Neural progenitor cell (in vitro differentiated cells): ENCODE data around the gene MORN1. TPM values are rescaled to one million over a fixed set of nuclear protein-coding genes. Genes with fewer than 3 reads are reported as not detected.

ENCODE experiments used
- DNase-seq: peaks from one replicate; pipeline ENCODE4 v3.0.0-alpha.2; 2016; ENCODE audit warnings: low spot score
- H2AFZ ChIP-seq: fragments of 200-600 bp; sonication (generic); replicated peaks from 2 replicates; pipeline ENCODE4 v1.6.1; 2016; ENCODE audit warnings: antibody characterized with exemption
- H3F3A ChIP-seq: fragments of 200-600 bp; sonication (generic); 2 replicates; pipeline ENCODE4 v1.6.1; 2016; ENCODE audit warnings: antibody characterized with exemption, low read depth
- H3K27ac ChIP-seq: fragments of 200-600 bp; sonication (generic); 2 replicates; pipeline ENCODE4 v1.5.1; 2016; ENCODE audit warnings: mild to moderate bottlenecking
- H3K27me3 ChIP-seq: fragments of 200-600 bp; sonication (generic); 2 replicates; pipeline ENCODE4 v1.6.1; 2016; ENCODE audit warnings: mild to moderate bottlenecking, moderate library complexity
- H3K36me3 ChIP-seq: fragments of 200-600 bp; sonication (generic); 2 replicates; pipeline ENCODE4 v1.5.1; 2016
- H3K4me1 ChIP-seq: fragments of 200-600 bp; sonication (generic); 2 replicates; pipeline ENCODE4 v1.6.1; 2016; ENCODE audit warnings: mixed run types
- H3K4me2 ChIP-seq: fragments of 200-600 bp; sonication (generic); 2 replicates; pipeline ENCODE4 v1.6.1; 2016
- H3K4me3 ChIP-seq: fragments of 200-600 bp; sonication (generic); 2 replicates; pipeline ENCODE4 v1.5.1; 2016
- H3K79me2 ChIP-seq: fragments of 200-600 bp; sonication (generic); 2 replicates; pipeline ENCODE4 v1.6.1; 2016; ENCODE audit warnings: low read depth
- H3K9ac ChIP-seq: fragments of 200-600 bp; sonication (generic); 2 replicates; pipeline ENCODE4 v1.6.1; 2016
- H3K9me3 ChIP-seq: fragments of 200-600 bp; sonication (generic); 2 replicates; pipeline ENCODE4 v1.5.1; 2016; ENCODE audit warnings: low read depth
- H4K20me1 ChIP-seq: fragments of 200-600 bp; sonication (generic); 2 replicates; pipeline ENCODE4 v1.6.1; 2016; ENCODE audit warnings: low read depth
- H3K27ac Mint-ChIP-seq: 3 replicates; pipeline ENCODE4 v1.8.0; 2021; ENCODE audit warnings: mixed read lengths
- H3K27me3 Mint-ChIP-seq: 2 replicates; pipeline ENCODE4 v1.8.0; 2022; ENCODE audit warnings: low read depth, mild to moderate bottlenecking, inconsistent platforms, moderate library complexity, mixed read lengths; ENCODE audit not compliant: insufficient read depth
- H3K36me3 Mint-ChIP-seq: 3 replicates; pipeline ENCODE4 v1.8.0; 2021; ENCODE audit warnings: mixed read lengths
- H3K4me1 Mint-ChIP-seq: 3 replicates; pipeline ENCODE4 v1.8.0; 2021; ENCODE audit warnings: mixed read lengths
- H3K4me3 Mint-ChIP-seq: 3 replicates; pipeline ENCODE4 v1.8.0; 2021; ENCODE audit warnings: mild to moderate bottlenecking, moderate library complexity, mixed read lengths
- H3K9me3 Mint-ChIP-seq: 3 replicates; pipeline ENCODE4 v1.8.0; 2020; ENCODE audit warnings: mixed read lengths
- EZH2 ChIP-seq: fragments of 200-600 bp; sonication (generic); IDR thresholded peaks from 2 replicates; pipeline ENCODE4 v1.6.1; 2017; ENCODE audit warnings: antibody characterized with exemption, mild to moderate bottlenecking, moderate library complexity
- EZH2phosphoT487 ChIP-seq: fragments of 200-600 bp; sonication (generic); IDR thresholded peaks from 2 replicates; pipeline ENCODE4 v1.6.1; 2017; ENCODE audit warnings: antibody characterized with exemption
- total RNA-seq: library from RNA; depleted of rRNA; stranded (reverse); fragments of >200 nt; gene quantifications from 2 replicates; pipeline ENCODE4 v1.2.3, GENCODE V29; 2015; ENCODE audit warnings: low replicate concordance
- TF ChIP-seq, protein P1 (sequence below): fragments of 200-600 bp; sonication (generic); IDR thresholded peaks from 2 replicates; pipeline ENCODE4 v1.5.1; 2017; ENCODE audit warnings: antibody characterized with exemption, mild to moderate bottlenecking

MORN1 gene
- total RNA-seq, 1 donor from 2014 or later: 7.0 TPM

DNA sequence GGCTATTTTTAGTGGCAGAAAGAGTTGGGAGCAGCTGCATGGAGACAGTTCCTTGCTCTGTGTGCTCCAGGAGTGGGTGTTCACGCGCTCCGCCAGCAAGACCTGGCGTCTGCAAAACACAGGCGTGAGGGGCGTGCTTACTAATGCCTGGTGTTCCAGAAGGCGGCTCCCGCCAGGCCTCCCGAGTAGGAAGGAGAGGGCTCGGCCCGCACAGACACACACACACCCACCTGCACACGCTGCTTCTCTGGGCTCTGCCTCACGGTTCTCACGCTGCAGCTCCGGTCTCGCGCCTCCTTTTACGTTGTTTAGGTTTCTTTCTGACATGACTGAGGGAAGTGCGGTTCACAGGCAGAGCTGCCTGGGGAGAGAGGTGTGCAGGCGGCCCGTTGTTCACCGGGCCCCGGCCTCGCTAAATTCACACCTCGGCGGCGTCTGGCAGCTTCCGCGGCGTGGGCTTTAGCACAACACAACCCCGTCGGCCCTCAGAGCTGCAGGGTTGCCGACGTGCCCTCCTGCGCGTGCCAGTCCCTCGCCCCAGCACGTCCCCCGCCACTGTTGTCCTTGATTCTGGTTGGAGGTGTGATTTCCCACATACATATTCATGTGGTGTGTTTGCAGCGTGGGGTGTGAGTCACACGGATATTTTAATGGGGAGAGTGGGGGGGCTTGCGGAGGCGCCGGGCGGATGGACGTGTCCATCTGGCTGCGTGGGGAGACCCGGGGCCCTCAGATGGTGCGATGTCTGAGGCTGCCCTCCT is 86.3 kb downstream of the MORN1 start:
- no peak overlapping the region for H3K27ac ChIP-seq
- peaks cover 3% of the 10 kb centered on the region for H3K4me1 ChIP-seq
- Mint-ChIP-seq H3K4me3 (no peak overlapping the region), H3K27me3 (no peaks in the 10 kb centered on the region), H3K4me1 (peaks cover 7% of the 10 kb centered on the region), H3K9me3 (no peaks in the 10 kb centered on the region), H3K36me3 (peaks cover 12% of the 10 kb centered on the region), H3K27ac (no peak overlapping the region)
- H3F3A ChIP-seq: peaks cover 11% of the 10 kb centered on the region
- peaks cover 42% of the 10 kb centered on the region for H4K20me1 ChIP-seq
- no peak overlapping the region for H3K4me3 ChIP-seq
- H3K9me3 ChIP-seq: no peaks in the 10 kb centered on the region
- no peak overlapping the region for H3K9ac ChIP-seq
- H3K79me2 ChIP-seq: peaks cover 15% of the 10 kb centered on the region
- no peaks in the 10 kb centered on the region for H3K36me3 ChIP-seq
- TF ChIP-seq EZH2 (no peak), EZH2phosphoT487 (no peak)
- TF ChIP-seq, protein P1, sequence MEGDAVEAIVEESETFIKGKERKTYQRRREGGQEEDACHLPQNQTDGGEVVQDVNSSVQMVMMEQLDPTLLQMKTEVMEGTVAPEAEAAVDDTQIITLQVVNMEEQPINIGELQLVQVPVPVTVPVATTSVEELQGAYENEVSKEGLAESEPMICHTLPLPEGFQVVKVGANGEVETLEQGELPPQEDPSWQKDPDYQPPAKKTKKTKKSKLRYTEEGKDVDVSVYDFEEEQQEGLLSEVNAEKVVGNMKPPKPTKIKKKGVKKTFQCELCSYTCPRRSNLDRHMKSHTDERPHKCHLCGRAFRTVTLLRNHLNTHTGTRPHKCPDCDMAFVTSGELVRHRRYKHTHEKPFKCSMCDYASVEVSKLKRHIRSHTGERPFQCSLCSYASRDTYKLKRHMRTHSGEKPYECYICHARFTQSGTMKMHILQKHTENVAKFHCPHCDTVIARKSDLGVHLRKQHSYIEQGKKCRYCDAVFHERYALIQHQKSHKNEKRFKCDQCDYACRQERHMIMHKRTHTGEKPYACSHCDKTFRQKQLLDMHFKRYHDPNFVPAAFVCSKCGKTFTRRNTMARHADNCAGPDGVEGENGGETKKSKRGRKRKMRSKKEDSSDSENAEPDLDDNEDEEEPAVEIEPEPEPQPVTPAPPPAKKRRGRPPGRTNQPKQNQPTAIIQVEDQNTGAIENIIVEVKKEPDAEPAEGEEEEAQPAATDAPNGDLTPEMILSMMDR: no peak
- H3K4me2 ChIP-seq: no peak overlapping the region
- no peak overlapping the region for H2AFZ ChIP-seq
- H3K27me3 ChIP-seq: no peaks in the 10 kb centered on the region
- no peak for DNase-seq

DNA sequence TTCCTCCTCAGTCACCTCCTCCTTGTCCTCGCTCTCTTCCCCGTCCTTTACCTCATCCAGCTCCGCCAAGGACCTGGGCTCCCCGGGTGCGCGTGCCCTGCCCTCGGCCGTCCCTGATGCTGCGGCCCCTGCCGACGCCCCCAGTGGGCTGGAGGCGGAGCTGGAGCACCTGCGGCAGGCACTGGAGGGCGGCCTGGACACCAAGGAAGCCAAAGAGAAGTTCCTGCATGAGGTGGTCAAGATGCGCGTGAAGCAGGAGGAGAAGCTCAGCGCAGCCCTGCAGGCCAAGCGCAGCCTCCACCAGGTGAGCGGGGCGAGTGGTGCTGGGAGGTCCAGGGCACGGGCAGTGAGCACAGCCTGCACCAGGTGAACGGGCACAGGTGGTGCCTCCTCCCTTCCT is 87.1 kb downstream of the MORN1 start:
- no peak overlapping the region for H3K4me3 ChIP-seq
- H2AFZ ChIP-seq: no peak overlapping the region
- peaks cover 47% of the 10 kb centered on the region for H4K20me1 ChIP-seq
- H3K9me3 Mint-ChIP-seq: no peaks in the 10 kb centered on the region
- no peaks in the 10 kb centered on the region for H3K27me3 ChIP-seq
- no peak overlapping the region for H3K27ac Mint-ChIP-seq
- H3K27ac ChIP-seq: no peak overlapping the region
- peaks cover 3% of the 10 kb centered on the region for H3K4me1 ChIP-seq
- H3K4me3 Mint-ChIP-seq: no peak overlapping the region
- H3K4me1 Mint-ChIP-seq: peaks cover 10% of the 10 kb centered on the region
- H3K36me3 Mint-ChIP-seq: peaks cover 12% of the 10 kb centered on the region
- peaks cover 8% of the 10 kb centered on the region for H3F3A ChIP-seq
- H3K36me3 ChIP-seq: no peaks in the 10 kb centered on the region
- H3K9ac ChIP-seq: no peak overlapping the region
- peaks cover 23% of the 10 kb centered on the region for H3K79me2 ChIP-seq
- no peaks in the 10 kb centered on the region for H3K9me3 ChIP-seq
- no peaks in the 10 kb centered on the region for H3K27me3 Mint-ChIP-seq
- no peak overlapping the region for H3K4me2 ChIP-seq
- no peak for DNase-seq
- TF ChIP-seq EZH2: no peak
- TF ChIP-seq, protein P1: no peak
- TF ChIP-seq EZH2phosphoT487: no peak

DNA sequence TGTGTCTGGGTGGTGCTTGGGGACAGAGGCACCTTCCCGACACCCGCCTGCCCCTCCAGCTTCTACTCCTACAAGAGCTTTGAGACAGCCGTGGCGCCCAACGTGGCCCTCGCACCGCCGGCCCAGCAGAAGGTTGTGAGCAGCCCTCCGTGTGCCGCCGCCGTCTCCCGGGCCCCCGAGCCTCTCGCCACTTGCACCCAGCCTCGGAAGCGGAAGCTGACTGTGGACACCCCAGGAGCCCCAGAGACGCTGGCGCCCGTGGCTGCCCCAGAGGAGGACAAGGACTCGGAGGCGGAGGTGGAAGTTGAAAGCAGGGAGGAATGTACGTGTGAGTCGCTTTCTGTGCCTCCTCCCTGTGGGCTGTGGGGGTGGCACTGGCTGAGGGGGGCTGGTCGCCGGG is 87.6 kb downstream of the MORN1 start:
- H3F3A ChIP-seq: peaks cover 8% of the 10 kb centered on the region
- H3K9me3 ChIP-seq: no peaks in the 10 kb centered on the region
- DNase-seq: no peak
- Mint-ChIP-seq H3K9me3 (no peaks in the 10 kb centered on the region), H3K36me3 (peaks cover 12% of the 10 kb centered on the region), H3K4me1 (peaks cover 12% of the 10 kb centered on the region), H3K27me3 (peaks cover 2% of the 10 kb centered on the region), H3K4me3 (no peak overlapping the region), H3K27ac (no peak overlapping the region)
- H3K27ac ChIP-seq: no peak overlapping the region
- no peak overlapping the region for H3K4me3 ChIP-seq
- peaks cover 3% of the 10 kb centered on the region for H3K4me1 ChIP-seq
- no peaks in the 10 kb centered on the region for H3K27me3 ChIP-seq
- TF ChIP-seq EZH2: no peak
- TF ChIP-seq, protein P1: no peak
- TF ChIP-seq EZH2phosphoT487: no peak
- no peaks in the 10 kb centered on the region for H3K36me3 ChIP-seq
- H4K20me1 ChIP-seq: peaks cover 52% of the 10 kb centered on the region
- no peak overlapping the region for H3K9ac ChIP-seq
- H2AFZ ChIP-seq: no peak overlapping the region
- H3K79me2 ChIP-seq: peaks cover 28% of the 10 kb centered on the region
- no peak overlapping the region for H3K4me2 ChIP-seq
